NCI-H446 (cell line): ENCODE measurements around the gene RBM20.

Experiments used
- DNase-seq, 2 experiments: peaks; one replicate each; lab custom pipeline; 2025; lab: John Stamatoyannopoulos, UW

RBM20 gene

GRCh38 chr10:110811791-110812581 is 167.8 kb downstream of the RBM20 start:
- DNase-seq, result no peak

GRCh38 chr10:110812583-110812982 is 168.4 kb downstream of the RBM20 start:
- no peak for DNase-seq

- DNase-seq, result no peak
Measured at GRCh38 chr10:110813743-110814472, 169.8 kb downstream of the RBM20 start.

GRCh38 chr10:110815354-110816004 is 171.3 kb downstream of the RBM20 start:
- DNase-seq, result peak in 1 of 2 experiments; percentile 61

GRCh38 chr10:110817614-110818013 is 173.5 kb downstream of the RBM20 start:
- no peak for DNase-seq

- DNase-seq, result peak in 1 of 2 experiments; percentile 65
Measured at GRCh38 chr10:110818311-110819256, 174.4 kb downstream of the RBM20 start.

- DNase-seq, result peak; percentile 58 to 88
Measured at GRCh38 chr10:110820321-110820814, 176.2 kb downstream of the RBM20 start.

GRCh38 chr10:110821508-110821907 is 177.4 kb downstream of the RBM20 start:
- DNase-seq, result peak in 1 of 2 experiments; percentile 11

GRCh38 chr10:110822035-110822711 is 178.0 kb downstream of the RBM20 start:
- DNase-seq, result no peak

GRCh38 chr10:110822712-110823311 is 178.7 kb downstream of the RBM20 start:
- DNase-seq, result peak in 1 of 2 experiments; percentile 41

GRCh38 chr10:110824152-110824441 is 180.0 kb downstream of the RBM20 start:
- no peak for DNase-seq

GRCh38 chr10:110824660-110825059 is 180.5 kb downstream of the RBM20 start:
- no peak for DNase-seq

GRCh38 chr10:110825508-110825907 is 181.4 kb downstream of the RBM20 start:
- DNase-seq, result no peak

GRCh38 chr10:110827410-110827809 is 183.3 kb downstream of the RBM20 start:
- DNase-seq, result no peak

- no peak for DNase-seq
Measured at GRCh38 chr10:110827875-110828274, 183.7 kb downstream of the RBM20 start.

GRCh38 chr10:110828525-110828924 is 184.4 kb downstream of the RBM20 start:
- DNase-seq, result no peak

GRCh38 chr10:110829721-110830410 is 185.7 kb downstream of the RBM20 start:
- DNase-seq, result no peak

- DNase-seq, result no peak
Measured at GRCh38 chr10:110833234-110833940, 189.3 kb downstream of the RBM20 start.

- no peak for DNase-seq
Measured at GRCh38 chr10:110833941-110834628, 189.9 kb downstream of the RBM20 start.
